ENCODE data around the gene ENHO.

The ENHO gene

DNA sequence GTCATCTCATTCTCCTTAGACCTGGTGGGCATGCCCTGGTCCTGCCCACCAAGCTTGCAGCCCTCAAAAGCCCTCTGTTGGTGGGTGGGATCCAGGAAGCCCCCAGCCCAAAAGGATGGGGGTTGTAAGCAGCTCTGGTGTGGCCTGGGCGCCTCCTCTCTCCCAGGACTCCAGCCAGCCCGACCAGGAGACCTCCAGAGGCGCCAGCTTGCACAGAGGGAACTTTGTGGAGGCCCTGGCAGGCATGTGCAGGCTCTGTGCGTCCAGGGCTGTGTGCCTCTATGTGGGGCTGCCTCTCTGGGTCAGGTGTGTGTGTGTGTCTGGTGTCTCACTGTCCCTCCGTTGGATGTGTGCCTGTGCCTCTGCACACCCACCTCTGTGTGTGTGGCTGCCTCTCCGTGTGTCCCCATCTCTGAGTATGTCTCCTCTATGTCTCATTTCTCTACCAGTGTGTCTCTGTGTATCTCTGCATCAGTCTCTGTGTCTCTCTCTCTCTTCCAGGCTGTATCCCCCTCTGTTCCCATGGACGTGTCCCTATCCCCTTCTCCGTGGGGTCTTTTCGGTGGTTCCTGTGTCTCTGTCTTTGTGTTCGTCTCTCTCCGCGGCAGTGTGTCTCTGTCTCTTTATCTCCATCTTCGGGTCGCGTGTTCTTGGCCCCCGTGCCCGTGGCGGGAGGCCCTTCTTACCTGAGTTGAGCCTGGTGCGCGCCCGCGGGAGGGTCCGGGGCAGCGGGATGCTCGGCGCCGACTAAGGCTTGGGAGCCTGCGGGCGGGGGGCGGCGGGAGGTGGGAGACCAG lies 501 bp downstream of the ENHO start:
- no peak for DNase-seq (ENCODE audit: low spot score)
- no peak for TF ChIP-seq CTCF (IDR thresholded peaks at IDR 0.05; ENCODE audit: extremely low read depth, missing control alignments)

DNA sequence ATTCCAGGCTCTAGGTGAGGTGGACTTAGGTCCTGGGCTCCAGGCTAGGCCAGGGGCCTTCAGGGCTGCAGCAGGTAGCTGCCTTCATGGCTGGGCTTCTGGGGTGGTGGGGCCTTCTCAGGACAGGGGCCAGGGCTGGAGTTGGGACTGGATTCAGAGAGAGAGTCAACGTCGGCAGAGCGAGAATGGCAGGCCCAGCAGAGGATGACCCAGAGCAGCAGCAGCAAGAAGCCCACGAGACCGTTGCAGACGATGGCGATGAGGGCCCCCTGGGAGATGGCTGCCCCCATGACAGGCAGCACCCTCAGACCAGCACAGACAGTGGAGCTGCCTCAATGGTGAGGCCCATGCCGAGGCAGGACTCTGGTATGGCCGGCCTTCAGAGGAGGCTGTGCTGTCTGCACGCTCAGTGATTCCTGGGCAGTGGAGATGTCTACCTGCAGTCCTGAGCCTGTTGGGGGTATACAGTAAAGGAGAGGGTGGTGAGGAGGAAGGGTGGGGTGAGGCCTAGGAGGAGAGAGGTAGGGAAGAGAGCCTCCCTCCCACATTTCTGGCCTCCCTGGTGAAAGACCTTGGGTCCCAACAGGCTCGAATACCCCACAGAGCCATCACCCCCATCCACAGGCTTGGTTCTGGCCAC lies 1.3 kb downstream of the ENHO start:
- no peak for DNase-seq (ENCODE audit: low spot score)
- TF ChIP-seq CTCF (IDR thresholded peaks at IDR 0.05; ENCODE audit: extremely low read depth, missing control alignments), result no peak

GRCh38 chr9:34520505-34521385 lies 2.0 kb downstream of the ENHO start:
- DNase-seq (ENCODE audit: low spot score), result no peak
- no peak for TF ChIP-seq CTCF (IDR thresholded peaks at IDR 0.05; ENCODE audit: extremely low read depth, missing control alignments)

GRCh38 chr9:34520096-34520495 lies 2.7 kb downstream of the ENHO start:
- TF ChIP-seq CTCF (IDR thresholded peaks at IDR 0.05; ENCODE audit: extremely low read depth, missing control alignments), result no peak

DNA sequence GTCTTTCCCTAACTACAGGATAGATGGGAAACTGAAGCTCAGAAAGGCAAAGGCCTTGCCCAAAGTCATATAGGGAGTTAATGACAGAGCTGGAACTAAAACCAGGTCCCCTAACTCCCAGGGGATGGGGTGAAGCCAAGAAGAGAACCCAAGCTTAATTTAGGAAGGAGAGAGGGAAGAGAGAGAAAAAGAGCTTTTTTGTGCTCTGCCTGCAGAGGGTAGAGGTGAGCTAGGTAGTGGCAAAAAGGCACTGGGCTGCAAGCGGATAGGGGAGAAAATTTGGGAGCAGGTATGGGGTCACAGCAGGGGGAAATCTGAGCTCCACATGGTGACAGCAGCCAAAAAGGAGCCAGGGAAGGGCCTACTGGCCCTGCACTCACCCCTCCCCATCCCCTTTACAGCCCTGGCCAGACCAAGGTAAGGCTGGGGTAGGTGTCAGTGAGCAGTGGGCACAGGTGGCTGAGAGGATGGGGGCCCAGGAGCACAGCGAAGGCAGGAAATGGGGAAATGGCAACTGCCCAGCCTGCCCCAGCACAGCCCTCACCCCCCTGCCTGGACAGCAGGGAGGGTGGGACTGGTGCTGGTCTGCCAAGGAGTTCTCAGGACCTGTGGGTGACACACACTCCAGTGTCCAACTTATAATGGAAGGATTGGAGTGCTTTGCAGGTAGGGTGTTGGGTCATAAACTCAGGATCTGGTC lies 3.3 kb downstream of the ENHO start:
- TF ChIP-seq CTCF (IDR thresholded peaks at IDR 0.05; ENCODE audit: extremely low read depth, missing control alignments), result no peak
- no peak for DNase-seq (ENCODE audit: low spot score)

More at GRCh38 chr9:34520096-34520495, 2.7 kb downstream of the ENHO start:
- no peak for DNase-seq (ENCODE audit: low spot score)

- no peak for DNase-seq (ENCODE audit: low spot score)
- TF ChIP-seq CTCF (IDR thresholded peaks at IDR 0.05; ENCODE audit: extremely low read depth, missing control alignments), result no peak
These were observed 3.9 kb downstream of the ENHO start for GRCh38 chr9:34518896-34519295.

Measured in GM20000 (cell line).